Measurements from ENCODE around the gene SIL1. TPM values are rescaled to one million over a fixed set of nuclear protein-coding genes. Genes with fewer than 3 reads are reported as not detected.

Gene SIL1
- polyA plus RNA-seq, 2 of the 4 experiments (the other 2 are of a cell fraction) = 27.6 to 45.5 TPM

- DNase-seq (ENCODE audit: low read depth in 1 of 2, low spot score in 1 of 2) (no peak), FAIRE-seq (no peak), ATAC-seq (no peak)
- ChIA-PET POLR2A (no interaction called here), CTCF (no interaction called here)
- TF ChIP-seq FOXS1 (CRISPR knock-in tag; IDR thresholded peaks at IDR 0.05) (no peak), RFX5 (IDR thresholded peaks at IDR 0.05) (no peak), CEBPB (IDR thresholded peaks at IDR 0.05) (no peak), HOXB13 (CRISPR knock-in tag; IDR thresholded peaks at IDR 0.05; ENCODE audit: low read depth) (no peak), JUNB (IDR thresholded peaks at IDR 0.05) (no peak), MAFK (IDR thresholded peaks at IDR 0.05; ENCODE audit: partially characterized antibody) (no peak), HOXB5 (CRISPR knock-in tag; IDR thresholded peaks at IDR 0.05) (no peak), HMGXB4 (CRISPR knock-in tag; IDR thresholded peaks at IDR 0.05; ENCODE audit: borderline replicate concordance) (no peak), CHD2 (IDR thresholded peaks at IDR 0.05; ENCODE audit: low read length, partially characterized antibody) (no peak), TFCP2L1 (CRISPR knock-in tag; IDR thresholded peaks at IDR 0.05) (no peak)
- TF ChIP-seq, protein P1, sequence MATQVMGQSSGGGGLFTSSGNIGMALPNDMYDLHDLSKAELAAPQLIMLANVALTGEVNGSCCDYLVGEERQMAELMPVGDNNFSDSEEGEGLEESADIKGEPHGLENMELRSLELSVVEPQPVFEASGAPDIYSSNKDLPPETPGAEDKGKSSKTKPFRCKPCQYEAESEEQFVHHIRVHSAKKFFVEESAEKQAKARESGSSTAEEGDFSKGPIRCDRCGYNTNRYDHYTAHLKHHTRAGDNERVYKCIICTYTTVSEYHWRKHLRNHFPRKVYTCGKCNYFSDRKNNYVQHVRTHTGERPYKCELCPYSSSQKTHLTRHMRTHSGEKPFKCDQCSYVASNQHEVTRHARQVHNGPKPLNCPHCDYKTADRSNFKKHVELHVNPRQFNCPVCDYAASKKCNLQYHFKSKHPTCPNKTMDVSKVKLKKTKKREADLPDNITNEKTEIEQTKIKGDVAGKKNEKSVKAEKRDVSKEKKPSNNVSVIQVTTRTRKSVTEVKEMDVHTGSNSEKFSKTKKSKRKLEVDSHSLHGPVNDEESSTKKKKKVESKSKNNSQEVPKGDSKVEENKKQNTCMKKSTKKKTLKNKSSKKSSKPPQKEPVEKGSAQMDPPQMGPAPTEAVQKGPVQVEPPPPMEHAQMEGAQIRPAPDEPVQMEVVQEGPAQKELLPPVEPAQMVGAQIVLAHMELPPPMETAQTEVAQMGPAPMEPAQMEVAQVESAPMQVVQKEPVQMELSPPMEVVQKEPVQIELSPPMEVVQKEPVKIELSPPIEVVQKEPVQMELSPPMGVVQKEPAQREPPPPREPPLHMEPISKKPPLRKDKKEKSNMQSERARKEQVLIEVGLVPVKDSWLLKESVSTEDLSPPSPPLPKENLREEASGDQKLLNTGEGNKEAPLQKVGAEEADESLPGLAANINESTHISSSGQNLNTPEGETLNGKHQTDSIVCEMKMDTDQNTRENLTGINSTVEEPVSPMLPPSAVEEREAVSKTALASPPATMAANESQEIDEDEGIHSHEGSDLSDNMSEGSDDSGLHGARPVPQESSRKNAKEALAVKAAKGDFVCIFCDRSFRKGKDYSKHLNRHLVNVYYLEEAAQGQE (IDR thresholded peaks at IDR 0.05) = no peak
- TF ChIP-seq, protein P2, sequence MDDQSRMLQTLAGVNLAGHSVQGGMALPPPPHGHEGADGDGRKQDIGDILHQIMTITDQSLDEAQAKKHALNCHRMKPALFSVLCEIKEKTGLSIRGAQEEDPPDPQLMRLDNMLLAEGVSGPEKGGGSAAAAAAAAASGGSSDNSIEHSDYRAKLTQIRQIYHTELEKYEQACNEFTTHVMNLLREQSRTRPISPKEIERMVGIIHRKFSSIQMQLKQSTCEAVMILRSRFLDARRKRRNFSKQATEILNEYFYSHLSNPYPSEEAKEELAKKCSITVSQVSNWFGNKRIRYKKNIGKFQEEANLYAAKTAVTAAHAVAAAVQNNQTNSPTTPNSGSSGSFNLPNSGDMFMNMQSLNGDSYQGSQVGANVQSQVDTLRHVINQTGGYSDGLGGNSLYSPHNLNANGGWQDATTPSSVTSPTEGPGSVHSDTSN (IDR thresholded peaks at IDR 0.05) = no peak
- Histone ChIP-seq H3K27ac (no peak overlapping the region), H3K9me3 (peaks cover 7% of the 10 kb centered on the region; the same call in 1 of the 3 replicates), H3K4me3 (no peak overlapping the region), H3K4me1 (0 out of 3 replicates have a peak, but pooled peaks cover 4% of the 10 kb centered on the region), H3K4me2 (no peak overlapping the region)
- 73% methylated on average over 1 of the region's 1 CpG for WGBS (ENCODE audit: missing lambda C conversion rate)
Measured at GRCh38 chr5:139171779-139172404, 26.3 kb downstream of the SIL1 start.

GRCh38 chr5:139167952-139168720, 30.0 kb downstream of the SIL1 start:
- CTCF ChIA-PET = interaction anchor here (1.2 kb wide), 1 partner anchor 47 kb away, joined by 3 read pairs; no protein-coding TSS in a partner anchor
- 66% methylated on average over 5 of the region's 5 CpGs for WGBS (ENCODE audit: missing lambda C conversion rate)
- POLR2A ChIA-PET = no interaction called here

More at GRCh38 chr5:139167952-139168720, 30.0 kb downstream of the SIL1 start:
- H3K4me3 ChIP-seq = no peak overlapping the region
- no peak overlapping the region for H3K4me2 ChIP-seq
- no peak for ATAC-seq
- peaks cover 7% of the 10 kb centered on the region; the same call in 1 of the 3 replicates for H3K9me3 ChIP-seq
- no peak for TF ChIP-seq TP53 (CRISPR knock-in tag; IDR thresholded peaks at IDR 0.05)
- no peak for TF ChIP-seq CHD4 (IDR thresholded peaks at IDR 0.05; ENCODE audit: borderline replicate concordance)
- no peak for TF ChIP-seq MAZ (IDR thresholded peaks at IDR 0.05; ENCODE audit: borderline replicate concordance, low read depth, low read length)
- no peak for TF ChIP-seq EP300 (IDR thresholded peaks at IDR 0.05)
- TF ChIP-seq MYC (IDR thresholded peaks at IDR 0.05; ENCODE audit: borderline replicate concordance, low read length) = no peak
- no peak for TF ChIP-seq FOXS1 (CRISPR knock-in tag; IDR thresholded peaks at IDR 0.05)
- no peak for TF ChIP-seq HES2 (IDR thresholded peaks at IDR 0.05)
- no peak for TF ChIP-seq MAX (IDR thresholded peaks at IDR 0.05)
- TF ChIP-seq HOXA7 (CRISPR knock-in tag; IDR thresholded peaks at IDR 0.05) = no peak
- no peak for TF ChIP-seq ESRRA (IDR thresholded peaks at IDR 0.05; ENCODE audit: borderline replicate concordance, low read length)
- TF ChIP-seq BHLHE40 (IDR thresholded peaks at IDR 0.05; ENCODE audit: low read depth, low read length) = no peak
- no peak for TF ChIP-seq MAFK (IDR thresholded peaks at IDR 0.05; ENCODE audit: partially characterized antibody)
- TF ChIP-seq HEYL (CRISPR knock-in tag; IDR thresholded peaks at IDR 0.05) = no peak
- no peak overlapping the region for H3K27ac ChIP-seq
- no peak for FAIRE-seq
- DNase-seq (ENCODE audit: low read depth in 1 of 2, low spot score in 1 of 2) = no peak
- 0 out of 3 replicates have a peak, but pooled peaks cover 4% of the 10 kb centered on the region for H3K4me1 ChIP-seq

Measured in A549 (cell line).